GM21360 (cell line): Measurements from ENCODE around the gene FZD10.

ENCODE experiments used
- ATAC-seq: cut with Tn5 transposase; IDR thresholded peaks from one replicate; pipeline ENCODE4 v1.9.1; 2021; ENCODE audit warnings: mild to moderate bottlenecking, moderate library complexity; ENCODE audit not compliant: unreplicated experiment

The FZD10 gene

GRCh38 chr12:130153803-130154202 is 8.5 kb upstream of the FZD10 start:
- no peak for ATAC-seq

DNA sequence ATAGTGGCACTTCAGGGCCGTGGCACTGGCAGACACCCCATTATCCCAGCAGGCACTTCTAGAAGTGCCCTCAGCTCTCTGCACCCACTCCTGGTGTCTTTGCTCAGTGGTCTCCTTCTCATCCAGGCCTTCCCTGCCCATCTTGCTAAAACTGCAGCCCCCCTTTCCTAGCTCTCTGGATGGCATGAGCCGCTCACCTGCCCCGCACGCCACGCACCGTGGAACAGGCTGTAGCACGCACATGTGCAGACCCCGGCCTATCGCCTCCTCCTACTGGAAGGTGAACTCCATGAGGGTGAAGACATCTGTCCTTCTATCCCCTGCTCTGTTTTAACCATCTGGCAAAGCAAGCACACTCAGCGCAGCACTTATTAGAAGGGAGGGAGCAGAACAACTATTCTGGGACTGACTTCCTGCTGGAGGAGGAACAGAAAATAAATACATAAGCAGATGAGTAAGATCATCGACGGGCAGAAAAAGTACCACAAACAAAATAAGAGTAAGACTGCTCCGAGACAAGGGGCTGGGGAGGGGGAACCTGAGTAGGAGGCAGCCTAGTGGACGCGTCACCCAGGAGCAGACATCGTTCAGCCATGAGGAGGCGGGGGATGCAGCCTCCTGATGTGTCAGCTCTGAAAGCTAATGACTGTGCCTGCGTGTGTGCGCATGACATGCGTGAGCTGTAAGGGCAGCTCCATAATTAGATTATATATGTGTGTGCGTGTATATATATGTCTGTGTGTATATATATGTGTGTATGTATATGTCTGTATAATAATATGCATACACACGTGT is 7.8 kb upstream of the FZD10 start:
- ATAC-seq, result no peak

DNA sequence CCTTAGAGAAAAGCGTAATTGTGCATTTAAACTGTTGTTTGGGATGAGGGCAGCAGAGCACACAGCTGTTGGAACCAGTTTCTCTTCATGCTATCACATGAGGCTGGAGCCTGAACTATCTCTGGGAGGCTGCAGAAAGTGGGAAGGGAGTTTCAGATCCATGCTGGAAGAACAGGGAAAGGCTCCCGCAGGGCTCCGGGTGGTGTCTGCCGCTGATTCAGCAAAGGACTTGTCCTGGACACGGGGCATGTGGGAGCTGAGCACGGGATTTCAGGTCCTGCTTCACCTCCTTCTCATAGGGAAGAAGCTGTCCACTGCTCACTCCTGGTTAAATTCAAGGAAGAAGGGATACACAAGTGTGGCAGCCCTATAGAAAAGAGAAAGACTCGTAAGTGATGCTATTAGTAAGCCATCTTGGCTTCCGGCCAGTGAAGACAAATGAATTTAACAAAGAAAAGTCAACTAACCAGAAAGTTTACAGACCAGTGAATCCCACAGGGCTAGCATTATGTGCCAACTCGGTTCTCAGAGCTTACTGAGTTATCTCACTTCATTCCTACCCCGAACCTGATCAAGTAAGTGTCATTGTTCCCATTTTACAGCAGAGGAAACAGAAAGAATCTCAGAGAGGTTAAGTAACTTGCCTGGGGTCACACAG is 6.7 kb upstream of the FZD10 start:
- ATAC-seq, result no peak

- no peak for ATAC-seq
These were observed 5.5 kb upstream of the FZD10 start for GRCh38 chr12:130156652-130157275.

GRCh38 chr12:130157998-130158753 is 4.1 kb upstream of the FZD10 start:
- ATAC-seq, result no peak

GRCh38 chr12:130158754-130159059 is 3.6 kb upstream of the FZD10 start:
- no peak for ATAC-seq

DNA sequence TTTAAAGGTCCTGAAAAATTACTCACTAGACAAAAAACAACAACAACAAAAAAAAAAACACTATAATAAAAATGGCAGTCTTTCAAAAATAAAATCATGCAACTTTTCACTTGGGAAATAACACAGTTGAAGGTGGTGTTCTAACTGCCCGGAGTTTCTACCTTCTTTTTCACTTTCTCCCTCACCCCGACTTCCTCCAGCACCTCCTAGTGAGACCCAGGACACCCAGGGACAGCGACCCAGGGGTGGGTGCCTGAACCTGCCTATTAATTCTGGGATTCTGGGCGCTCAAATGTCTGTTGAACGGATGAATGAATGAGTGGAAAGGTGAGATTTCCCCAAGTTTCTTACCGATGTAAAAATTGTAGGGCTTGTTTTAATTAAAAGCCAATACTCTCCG is 2.0 kb upstream of the FZD10 start:
- no peak for ATAC-seq

- no peak for ATAC-seq
These were observed 1.5 kb upstream of the FZD10 start for GRCh38 chr12:130160711-130161231.

- ATAC-seq, result no peak
These were observed 712 bp upstream of the FZD10 start for GRCh38 chr12:130161261-130162243.

DNA sequence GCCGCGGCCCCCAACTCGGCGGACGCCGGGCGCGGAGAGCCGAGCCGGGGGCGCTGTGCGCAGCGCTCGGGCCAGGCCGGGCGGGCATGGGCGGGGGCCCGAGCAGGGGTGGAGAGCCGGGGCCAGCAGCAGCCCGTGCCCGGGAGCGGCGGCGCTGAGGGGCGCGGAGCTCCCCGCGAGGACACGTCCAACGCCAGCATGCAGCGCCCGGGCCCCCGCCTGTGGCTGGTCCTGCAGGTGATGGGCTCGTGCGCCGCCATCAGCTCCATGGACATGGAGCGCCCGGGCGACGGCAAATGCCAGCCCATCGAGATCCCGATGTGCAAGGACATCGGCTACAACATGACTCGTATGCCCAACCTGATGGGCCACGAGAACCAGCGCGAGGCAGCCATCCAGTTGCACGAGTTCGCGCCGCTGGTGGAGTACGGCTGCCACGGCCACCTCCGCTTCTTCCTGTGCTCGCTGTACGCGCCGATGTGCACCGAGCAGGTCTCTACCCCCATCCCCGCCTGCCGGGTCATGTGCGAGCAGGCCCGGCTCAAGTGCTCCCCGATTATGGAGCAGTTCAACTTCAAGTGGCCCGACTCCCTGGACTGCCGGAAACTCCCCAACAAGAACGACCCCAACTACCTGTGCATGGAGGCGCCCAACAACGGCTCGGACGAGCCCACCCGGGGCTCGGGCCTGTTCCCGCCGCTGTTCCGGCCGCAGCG is 639 bp downstream of the FZD10 start:
- no peak for ATAC-seq

- no peak for ATAC-seq
These were observed 1.4 kb downstream of the FZD10 start for GRCh38 chr12:130163461-130164215.

DNA sequence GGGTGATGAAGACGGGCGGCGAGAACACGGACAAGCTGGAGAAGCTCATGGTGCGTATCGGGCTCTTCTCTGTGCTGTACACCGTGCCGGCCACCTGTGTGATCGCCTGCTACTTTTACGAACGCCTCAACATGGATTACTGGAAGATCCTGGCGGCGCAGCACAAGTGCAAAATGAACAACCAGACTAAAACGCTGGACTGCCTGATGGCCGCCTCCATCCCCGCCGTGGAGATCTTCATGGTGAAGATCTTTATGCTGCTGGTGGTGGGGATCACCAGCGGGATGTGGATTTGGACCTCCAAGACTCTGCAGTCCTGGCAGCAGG is 1.9 kb downstream of the FZD10 start:
- ATAC-seq, result no peak

DNA sequence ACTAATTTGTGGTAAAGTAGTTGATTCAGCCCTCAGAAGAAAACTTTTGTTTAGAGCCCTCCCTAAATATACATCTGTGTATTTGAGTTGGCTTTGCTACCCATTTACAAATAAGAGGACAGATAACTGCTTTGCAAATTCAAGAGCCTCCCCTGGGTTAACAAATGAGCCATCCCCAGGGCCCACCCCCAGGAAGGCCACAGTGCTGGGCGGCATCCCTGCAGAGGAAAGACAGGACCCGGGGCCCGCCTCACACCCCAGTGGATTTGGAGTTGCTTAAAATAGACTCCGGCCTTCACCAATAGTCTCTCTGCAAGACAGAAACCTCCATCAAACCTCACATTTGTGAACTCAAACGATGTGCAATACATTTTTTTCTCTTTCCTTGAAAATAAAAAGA is 2.7 kb downstream of the FZD10 start:
- ATAC-seq, result no peak

- ATAC-seq, result no peak
These were observed 4.0 kb downstream of the FZD10 start for GRCh38 chr12:130166306-130166705.

GRCh38 chr12:130167537-130167936 is 5.3 kb downstream of the FZD10 start:
- no peak for ATAC-seq

- ATAC-seq, result no peak
These were observed 7.0 kb downstream of the FZD10 start for GRCh38 chr12:130169256-130169655.

GRCh38 chr12:130169924-130170323 is 7.7 kb downstream of the FZD10 start:
- no peak for ATAC-seq

GRCh38 chr12:130170611-130171010 is 8.3 kb downstream of the FZD10 start:
- ATAC-seq, result no peak
